HepG2 (cell line): ENCODE results near the gene SERPINE2. TPM values are rescaled to one million over a fixed set of nuclear protein-coding genes. Genes with fewer than 3 reads are reported as not detected.
A peak's percentile ranks its signal among the peaks of the same experiment; 100 is the strongest.

ENCODE experiments used
- CHD4 ChIP-seq: fragments of 200-600 bp; sonication (generic); IDR thresholded peaks from 2 replicates; pipeline ENCODE4 v1.7.0; 2017; ENCODE audit warnings: mild to moderate bottlenecking, low read length, borderline replicate concordance
- EED ChIP-seq: sonication (generic); formaldehyde crosslinking; IDR thresholded peaks from 2 replicates; pipeline ENCODE4 v1.5.0; 2020; ENCODE audit warnings: mild to moderate bottlenecking, missing genetic modification reagents
- GABPB1 ChIP-seq: IDR thresholded peaks from 2 replicates; pipeline ENCODE4 v1.6.1; 2016; ENCODE audit warnings: mild to moderate bottlenecking, missing genetic modification reagents, moderate library complexity, missing compliant biosample characterization
- NFE2L1 ChIP-seq: sonication (generic); formaldehyde crosslinking; IDR thresholded peaks from 2 replicates; pipeline ENCODE4 v1.4.0; 2020; ENCODE audit warnings: missing genetic modification reagents, mild to moderate bottlenecking, borderline replicate concordance
- NFE2L2 ChIP-seq: fragments of 150-350 bp; IDR thresholded peaks from 2 replicates; pipeline ENCODE4 v1.6.1; 2014; ENCODE audit warnings: low read length
- SIN3A ChIP-seq: IDR thresholded peaks from 2 replicates; pipeline ENCODE4 v1.6.1; 2011; ENCODE audit warnings: low read depth, mild to moderate bottlenecking, control low read depth, low read length, borderline replicate concordance
- SIX1 ChIP-seq: sonication (generic); formaldehyde crosslinking; IDR thresholded peaks from 2 replicates; pipeline ENCODE4 v1.4.0; 2020; ENCODE audit warnings: missing genetic modification reagents, borderline replicate concordance
- SP2 ChIP-seq: sonication (generic); formaldehyde crosslinking; IDR thresholded peaks from 2 replicates; pipeline ENCODE4 v1.5.1; 2020; ENCODE audit warnings: mild to moderate bottlenecking, missing genetic modification reagents
- XRCC5 ChIP-seq: fragments of 200-400 bp; formaldehyde crosslinking; optimal IDR thresholded peaks from 2 replicates; pipeline ENCODE3; 2017; ENCODE audit warnings: mild to moderate bottlenecking, low read length
- ZFP1 ChIP-seq: IDR thresholded peaks from 2 replicates; pipeline ENCODE4 v1.6.1; 2016
- ZMYM2 ChIP-seq: sonication (generic); formaldehyde crosslinking; IDR thresholded peaks from 2 replicates; pipeline ENCODE4 v1.8.0; 2022; ENCODE audit warnings: mild to moderate bottlenecking, missing genetic modification reagents
- ZNF333 ChIP-seq: sonication (generic); formaldehyde crosslinking; IDR thresholded peaks from 2 replicates; pipeline ENCODE4 v1.4.0; 2020; ENCODE audit warnings: mild to moderate bottlenecking, missing genetic modification reagents, borderline replicate concordance
- ZNF451 ChIP-seq: sonication (generic); formaldehyde crosslinking; IDR thresholded peaks from 2 replicates; pipeline ENCODE4 v1.5.0; 2020; ENCODE audit warnings: mild to moderate bottlenecking, missing genetic modification reagents
- ZNF841 ChIP-seq: sonication (generic); formaldehyde crosslinking; IDR thresholded peaks from 2 replicates; pipeline ENCODE4 v1.8.1; 2023; ENCODE audit warnings: missing genetic modification reagents, borderline replicate concordance
- polyA plus RNA-seq, 8 experiments: library from polyadenylated mRNA; depleted of rRNA in 3 of 8; stranded (reverse) in 7 of 8; unstranded in 1 of 8; fragments of >200 nt; fragmentation: Illumina TruSeq in 4 of 8; extraction: Trizol in 4 of 8; gene quantifications; 2 replicates each; pipeline versions ENCODE4 v1.2.1 to v1.2.3, GENCODE V29; 2011 to 2016; ENCODE audit warnings: low read depth in 4 of 8, missing spikeins in 1 of 8, mixed read lengths in 1 of 8; ENCODE audit not compliant: insufficient read depth in 1 of 8
- total RNA-seq, 5 experiments: library from RNA; depleted of rRNA; stranded (reverse); fragments of >200 nt; fragmentation: Illumina TruSeq; extraction: Trizol; gene quantifications; 2 replicates each; pipeline ENCODE4 v1.2.3, GENCODE V29; 2016; ENCODE audit warnings: low read depth in 1 of 5
- TF ChIP-seq, protein P1 (sequence below): sonication (generic); formaldehyde crosslinking; IDR thresholded peaks from 2 replicates; pipeline ENCODE4 v1.4.0; 2020; ENCODE audit warnings: mild to moderate bottlenecking, missing genetic modification reagents, borderline replicate concordance
- TF ChIP-seq, protein P2 (sequence below): sonication (generic); formaldehyde crosslinking; IDR thresholded peaks from 2 replicates; pipeline ENCODE4 v1.8.0; 2023; ENCODE audit warnings: mild to moderate bottlenecking, missing genetic modification reagents
- TF ChIP-seq, protein P3 (sequence below): IDR thresholded peaks from 2 replicates; pipeline ENCODE4 v1.6.1; 2016; ENCODE audit warnings: control low read depth
- TF ChIP-seq, protein P4 (sequence below): sonication (generic); formaldehyde crosslinking; IDR thresholded peaks from 2 replicates; pipeline ENCODE4 v1.5.1; 2020; ENCODE audit warnings: missing genetic modification reagents, mild to moderate bottlenecking, borderline replicate concordance
- TF ChIP-seq, protein P5 (sequence below): sonication (generic); formaldehyde crosslinking; IDR thresholded peaks from 2 replicates; pipeline ENCODE4 v1.5.0; 2020; ENCODE audit warnings: mild to moderate bottlenecking, missing genetic modification reagents, borderline replicate concordance

Gene SERPINE2
- total and polyA plus RNA-seq, 2 of the 13 experiments (the other 11 are each of a cell fraction or from before 2014, with no cell fraction given) = 7.9 to 18.1 TPM

DNA sequence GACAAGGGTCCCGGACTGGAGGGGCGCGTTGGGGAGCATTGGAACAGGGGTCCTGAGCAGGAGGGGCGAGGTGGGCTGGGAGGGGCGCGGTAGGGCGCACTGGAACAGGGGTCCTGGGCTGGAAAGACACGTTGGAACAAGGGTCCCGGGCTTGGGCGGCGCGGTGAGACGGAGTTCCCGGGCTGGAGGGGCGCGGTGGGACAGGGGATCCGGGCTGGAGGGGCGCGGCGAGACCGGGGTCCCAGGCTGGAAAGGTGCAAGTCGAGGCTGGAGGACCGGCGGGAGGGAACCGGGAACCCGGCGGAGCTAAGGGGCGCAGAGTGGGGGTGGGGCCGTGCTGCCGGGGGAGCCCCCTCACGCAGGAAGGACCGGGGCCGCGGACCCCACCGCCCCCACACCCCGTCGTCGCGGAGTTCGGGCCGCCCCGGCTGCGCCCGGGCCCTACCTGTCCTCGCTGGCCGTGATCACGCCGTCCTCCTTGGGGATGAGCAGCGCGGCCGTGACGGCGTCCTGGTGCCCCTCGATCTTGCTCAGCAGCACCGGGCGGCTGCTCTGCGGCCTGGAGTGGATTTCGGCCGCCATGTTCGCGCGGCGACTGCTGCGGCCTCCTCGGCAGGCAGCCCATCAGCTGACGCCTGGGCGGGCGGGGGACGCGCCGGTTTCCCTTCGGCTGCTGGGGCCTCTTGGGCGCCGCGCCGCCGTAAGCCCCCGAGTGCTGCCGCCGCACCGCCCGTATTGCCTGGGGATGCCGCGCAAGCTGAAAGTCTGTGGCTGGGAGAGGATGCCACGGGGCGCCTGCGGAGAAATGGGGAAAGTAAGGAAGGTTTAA, 94.2 kb downstream of the SERPINE2 start, which contains the start of gene WDFY1 (continued):
- TF ChIP-seq, protein P1, sequence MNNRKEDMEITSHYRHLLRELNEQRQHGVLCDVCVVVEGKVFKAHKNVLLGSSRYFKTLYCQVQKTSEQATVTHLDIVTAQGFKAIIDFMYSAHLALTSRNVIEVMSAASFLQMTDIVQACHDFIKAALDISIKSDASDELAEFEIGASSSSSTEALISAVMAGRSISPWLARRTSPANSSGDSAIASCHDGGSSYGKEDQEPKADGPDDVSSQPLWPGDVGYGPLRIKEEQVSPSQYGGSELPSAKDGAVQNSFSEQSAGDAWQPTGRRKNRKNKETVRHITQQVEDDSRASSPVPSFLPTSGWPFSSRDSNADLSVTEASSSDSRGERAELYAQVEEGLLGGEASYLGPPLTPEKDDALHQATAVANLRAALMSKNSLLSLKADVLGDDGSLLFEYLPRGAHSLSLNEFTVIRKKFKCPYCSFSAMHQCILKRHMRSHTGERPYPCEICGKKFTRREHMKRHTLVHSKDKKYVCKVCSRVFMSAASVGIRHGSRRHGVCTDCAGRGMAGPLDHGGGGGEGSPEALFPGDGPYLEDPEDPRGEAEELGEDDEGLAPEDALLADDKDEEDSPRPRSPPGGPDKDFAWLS (CRISPR knock-in tag) = no peak
- TF ChIP-seq XRCC5 (peak; percentile 99), EED (CRISPR knock-in tag) (peak; percentile 72; the same call in 1 of the 2 replicates), SP2 (CRISPR knock-in tag) (0 out of 2 replicates have a peak, but pooled peaks have one; percentile 8), ZFP1 (CRISPR knock-in tag) (peak; percentile 50; the same call in 1 of the 2 replicates), GABPB1 (CRISPR knock-in tag) (peak; percentile 91), SIX1 (CRISPR knock-in tag) (no peak), ZNF333 (CRISPR knock-in tag) (peak; percentile 41; the same call in 1 of the 2 replicates), NFE2L1 (CRISPR knock-in tag) (no peak), ZNF841 (CRISPR knock-in tag) (peak; percentile 82; the same call in 1 of the 2 replicates), ZMYM2 (0 out of 2 replicates have a peak, but pooled peaks have one; percentile 37), CHD4 (no peak), SIN3A (peak; percentile 95; the same call in 1 of the 2 replicates), NFE2L2 (no peak), ZNF451 (0 out of 2 replicates have a peak, but pooled peaks have one; percentile 34)
- TF ChIP-seq, protein P2, sequence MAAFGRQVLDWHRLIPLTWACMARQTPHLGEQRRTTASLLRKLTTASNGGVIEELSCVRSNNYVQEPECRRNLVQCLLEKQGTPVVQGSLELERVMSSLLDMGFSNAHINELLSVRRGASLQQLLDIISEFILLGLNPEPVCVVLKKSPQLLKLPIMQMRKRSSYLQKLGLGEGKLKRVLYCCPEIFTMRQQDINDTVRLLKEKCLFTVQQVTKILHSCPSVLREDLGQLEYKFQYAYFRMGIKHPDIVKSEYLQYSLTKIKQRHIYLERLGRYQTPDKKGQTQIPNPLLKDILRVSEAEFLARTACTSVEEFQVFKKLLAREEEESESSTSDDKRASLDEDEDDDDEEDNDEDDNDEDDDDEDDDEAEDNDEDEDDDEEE (CRISPR knock-in tag) = peak; percentile 96
- TF ChIP-seq, protein P3, sequence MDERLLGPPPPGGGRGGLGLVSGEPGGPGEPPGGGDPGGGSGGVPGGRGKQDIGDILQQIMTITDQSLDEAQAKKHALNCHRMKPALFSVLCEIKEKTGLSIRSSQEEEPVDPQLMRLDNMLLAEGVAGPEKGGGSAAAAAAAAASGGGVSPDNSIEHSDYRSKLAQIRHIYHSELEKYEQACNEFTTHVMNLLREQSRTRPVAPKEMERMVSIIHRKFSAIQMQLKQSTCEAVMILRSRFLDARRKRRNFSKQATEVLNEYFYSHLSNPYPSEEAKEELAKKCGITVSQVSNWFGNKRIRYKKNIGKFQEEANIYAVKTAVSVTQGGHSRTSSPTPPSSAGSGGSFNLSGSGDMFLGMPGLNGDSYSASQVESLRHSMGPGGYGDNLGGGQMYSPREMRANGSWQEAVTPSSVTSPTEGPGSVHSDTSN = no peak
- TF ChIP-seq, protein P4, sequence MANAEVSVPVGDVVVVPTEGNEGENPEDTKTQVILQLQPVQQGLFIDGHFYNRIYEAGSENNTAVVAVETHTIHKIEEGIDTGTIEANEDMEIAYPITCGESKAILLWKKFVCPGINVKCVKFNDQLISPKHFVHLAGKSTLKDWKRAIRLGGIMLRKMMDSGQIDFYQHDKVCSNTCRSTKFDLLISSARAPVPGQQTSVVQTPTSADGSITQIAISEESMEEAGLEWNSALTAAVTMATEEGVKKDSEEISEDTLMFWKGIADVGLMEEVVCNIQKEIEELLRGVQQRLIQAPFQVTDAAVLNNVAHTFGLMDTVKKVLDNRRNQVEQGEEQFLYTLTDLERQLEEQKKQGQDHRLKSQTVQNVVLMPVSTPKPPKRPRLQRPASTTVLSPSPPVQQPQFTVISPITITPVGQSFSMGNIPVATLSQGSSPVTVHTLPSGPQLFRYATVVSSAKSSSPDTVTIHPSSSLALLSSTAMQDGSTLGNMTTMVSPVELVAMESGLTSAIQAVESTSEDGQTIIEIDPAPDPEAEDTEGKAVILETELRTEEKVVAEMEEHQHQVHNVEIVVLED = peak; percentile 86
- TF ChIP-seq, protein P5, sequence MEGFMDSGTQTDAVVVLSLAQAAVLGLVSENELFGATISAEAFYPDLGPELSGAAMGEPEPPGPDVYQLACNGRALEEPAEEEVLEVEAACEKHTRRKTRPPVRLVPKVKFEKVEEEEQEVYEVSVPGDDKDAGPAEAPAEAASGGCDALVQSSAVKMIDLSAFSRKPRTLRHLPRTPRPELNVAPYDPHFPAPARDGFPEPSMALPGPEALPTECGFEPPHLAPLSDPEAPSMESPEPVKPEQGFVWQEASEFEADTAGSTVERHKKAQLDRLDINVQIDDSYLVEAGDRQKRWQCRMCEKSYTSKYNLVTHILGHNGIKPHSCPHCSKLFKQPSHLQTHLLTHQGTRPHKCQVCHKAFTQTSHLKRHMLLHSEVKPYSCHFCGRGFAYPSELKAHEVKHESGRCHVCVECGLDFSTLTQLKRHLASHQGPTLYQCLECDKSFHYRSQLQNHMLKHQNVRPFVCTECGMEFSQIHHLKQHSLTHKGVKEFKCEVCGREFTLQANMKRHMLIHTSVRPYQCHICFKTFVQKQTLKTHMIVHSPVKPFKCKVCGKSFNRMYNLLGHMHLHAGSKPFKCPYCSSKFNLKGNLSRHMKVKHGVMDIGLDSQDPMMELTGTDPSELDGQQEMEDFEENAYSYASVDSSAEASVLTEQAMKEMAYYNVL (CRISPR knock-in tag) = peak; percentile 61; the same call in 1 of the 2 replicates
